Stimulated activated CD8-positive, alpha-beta memory T cell treated with anti-CD3 and anti-CD28 coated beads, Interleukin-7, amount 100 ng/mL, for 48 hours (primary cell): ENCODE data around the gene CDH5.

Source experiments
- DNase-seq, 2 donors: peaks; one replicate each; pipeline ENCODE4 v3.0.0-alpha.2; 2020; ENCODE audit warnings: low read depth in 1 of 2; ENCODE audit errors: extremely low read depth in 1 of 2

Gene CDH5

GRCh38 chr16:66389256-66390176 lies 23.0 kb downstream of the CDH5 start:
- DNase-seq: no peak

DNA sequence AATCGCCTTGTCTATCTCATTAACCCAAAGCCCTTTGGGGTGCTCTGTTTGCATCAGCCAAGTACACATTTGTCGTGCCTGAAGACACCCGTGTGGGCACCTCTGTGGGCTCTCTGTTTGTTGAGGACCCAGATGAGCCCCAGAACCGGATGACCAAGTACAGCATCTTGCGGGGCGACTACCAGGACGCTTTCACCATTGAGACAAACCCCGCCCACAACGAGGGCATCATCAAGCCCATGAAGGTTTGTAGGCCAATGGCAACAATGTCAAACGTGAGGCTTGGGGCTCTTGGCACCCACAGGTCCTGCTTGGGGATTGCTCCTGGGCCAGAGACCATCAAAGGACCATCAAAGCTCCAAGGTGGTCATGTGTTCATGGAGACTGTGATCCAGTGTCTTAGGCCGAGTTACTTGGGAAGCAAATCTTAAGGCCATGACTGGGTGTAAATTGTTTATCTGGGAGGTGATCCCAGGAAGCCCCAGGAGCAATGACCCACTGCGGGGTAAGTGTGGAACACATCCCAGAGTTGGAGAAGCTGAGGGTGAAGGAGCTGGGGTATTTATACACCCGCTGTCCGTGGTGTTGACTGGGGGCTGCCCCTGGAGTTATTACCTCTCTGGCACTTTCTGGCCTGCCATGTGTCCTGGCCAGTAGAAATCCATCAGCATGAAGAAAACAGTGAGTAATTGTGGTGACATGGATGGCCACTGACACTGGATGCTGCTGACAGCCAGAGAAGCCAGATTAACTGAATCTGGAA lies 24.0 kb downstream of the CDH5 start:
- no peak for DNase-seq

GRCh38 chr16:66391726-66392670 lies 25.5 kb downstream of the CDH5 start:
- no peak for DNase-seq

DNA sequence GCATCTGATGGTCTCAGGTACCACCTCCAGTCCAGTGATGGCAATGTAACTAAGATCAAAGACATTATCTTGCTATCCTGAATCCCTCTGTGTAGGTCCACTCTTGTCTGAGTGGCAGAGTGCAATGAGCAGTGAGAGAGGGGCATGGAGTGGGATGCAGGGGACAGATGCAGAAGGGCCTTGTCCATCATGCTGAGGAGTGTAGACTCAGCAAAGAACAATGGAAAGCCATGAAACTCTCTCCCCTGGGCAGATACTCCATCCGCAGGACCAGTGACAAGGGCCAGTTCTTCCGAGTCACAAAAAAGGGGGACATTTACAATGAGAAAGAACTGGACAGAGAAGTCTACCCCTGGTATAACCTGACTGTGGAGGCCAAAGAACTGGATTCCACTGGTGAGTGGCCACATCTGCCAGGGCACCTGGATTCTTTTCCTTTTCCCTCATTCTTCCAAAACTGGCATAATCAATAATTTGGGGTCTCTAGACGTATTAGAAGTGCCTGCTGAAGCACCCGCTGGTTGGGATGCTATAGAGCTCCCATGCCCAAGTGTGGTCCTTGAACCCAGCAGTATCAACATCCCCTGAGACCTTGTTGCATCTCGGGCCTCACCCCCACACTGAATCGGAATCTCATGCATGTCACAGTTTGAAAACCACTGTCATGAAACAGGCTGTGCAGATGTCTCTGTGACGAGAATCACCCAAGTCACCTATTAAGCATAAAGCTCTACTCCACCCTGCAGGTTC lies 29.5 kb downstream of the CDH5 start:
- no peak for DNase-seq

GRCh38 chr16:66397736-66398433 lies 31.4 kb downstream of the CDH5 start:
- DNase-seq: no peak

- DNase-seq: no peak
Observed at GRCh38 chr16:66399031-66399430, 32.5 kb downstream of the CDH5 start.

GRCh38 chr16:66399930-66400329 lies 33.4 kb downstream of the CDH5 start:
- DNase-seq: no peak

DNA sequence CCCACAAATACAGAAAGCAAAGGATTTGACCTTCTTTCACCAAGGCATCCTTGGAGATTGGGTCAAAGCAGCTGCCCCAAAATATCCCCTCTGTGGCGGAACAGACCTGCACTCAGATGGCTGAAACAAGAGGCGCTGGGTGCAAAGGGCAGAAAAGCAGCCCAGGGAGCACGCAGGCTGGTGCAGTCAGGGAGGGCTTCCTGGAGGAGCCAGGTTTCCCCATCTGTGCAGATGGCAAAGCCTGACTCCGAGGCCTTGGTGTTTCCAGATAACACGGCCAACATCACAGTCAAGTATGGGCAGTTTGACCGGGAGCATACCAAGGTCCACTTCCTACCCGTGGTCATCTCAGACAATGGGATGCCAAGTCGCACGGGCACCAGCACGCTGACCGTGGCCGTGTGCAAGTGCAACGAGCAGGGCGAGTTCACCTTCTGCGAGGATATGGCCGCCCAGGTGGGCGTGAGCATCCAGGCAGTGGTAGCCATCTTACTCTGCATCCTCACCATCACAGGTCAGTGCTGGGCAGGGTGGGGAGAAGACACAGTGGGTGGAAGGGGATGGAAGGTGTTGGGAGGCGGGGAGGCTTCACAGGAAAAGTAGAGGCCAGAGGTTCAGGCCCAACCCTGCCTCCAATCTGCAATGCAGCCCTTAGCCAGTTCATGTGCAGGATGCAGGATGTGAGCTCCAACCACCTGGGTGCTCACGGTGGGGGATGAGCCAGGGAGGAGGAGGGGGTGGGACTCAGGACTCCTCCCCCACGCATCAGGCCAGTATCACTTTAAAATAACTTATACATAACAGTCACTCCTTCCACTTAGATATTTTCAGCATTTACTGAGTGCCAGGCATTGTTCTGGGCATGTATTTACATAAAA lies 34.3 kb downstream of the CDH5 start:
- no peak for DNase-seq

DNA sequence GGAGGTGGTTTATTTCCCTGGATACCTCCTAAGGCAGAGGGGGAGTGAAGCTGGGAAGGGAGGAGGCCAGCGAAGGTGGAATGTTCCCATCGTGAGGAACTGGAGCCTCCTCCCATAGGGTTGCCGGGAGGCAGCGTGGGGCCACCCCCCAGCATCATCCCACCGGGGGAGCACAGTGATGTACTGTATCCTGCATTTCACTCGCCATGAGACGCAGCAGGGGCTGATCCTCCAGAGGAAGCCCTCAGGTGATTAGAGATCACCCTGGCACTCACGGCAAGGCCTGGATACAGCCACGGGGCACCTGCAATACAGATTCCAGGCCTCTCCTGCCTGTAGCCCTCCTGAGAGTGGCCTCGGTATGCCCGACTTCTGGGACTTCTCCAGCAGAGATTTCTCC lies 35.1 kb downstream of the CDH5 start:
- no peak for DNase-seq

- DNase-seq: no peak
Observed at GRCh38 chr16:66402166-66402565, 35.7 kb downstream of the CDH5 start.

GRCh38 chr16:66402591-66403230 lies 36.2 kb downstream of the CDH5 start:
- DNase-seq: no peak

DNA sequence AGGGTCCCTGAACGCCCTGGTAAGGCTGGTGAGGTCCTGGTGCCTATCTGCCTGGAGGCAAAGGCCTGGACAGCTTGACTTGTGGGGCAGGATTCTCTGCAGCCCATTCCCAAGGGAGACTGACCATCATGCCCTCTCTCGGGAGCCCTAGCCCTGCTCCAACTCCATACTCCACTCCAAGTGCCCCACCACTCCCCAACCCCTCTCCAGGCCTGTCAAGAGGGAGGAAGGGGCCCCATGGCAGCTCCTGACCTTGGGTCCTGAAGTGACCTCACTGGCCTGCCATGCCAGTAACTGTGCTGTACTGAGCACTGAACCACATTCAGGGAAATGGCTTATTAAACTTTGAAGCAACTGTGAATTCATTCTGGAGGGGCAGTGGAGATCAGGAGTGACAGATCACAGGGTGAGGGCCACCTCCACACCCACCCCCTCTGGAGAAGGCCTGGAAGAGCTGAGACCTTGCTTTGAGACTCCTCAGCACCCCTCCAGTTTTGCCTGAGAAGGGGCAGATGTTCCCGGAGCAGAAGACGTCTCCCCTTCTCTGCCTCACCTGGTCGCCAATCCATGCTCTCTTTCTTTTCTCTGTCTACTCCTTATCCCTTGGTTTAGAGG lies 37.1 kb downstream of the CDH5 start:
- DNase-seq: no peak

DNA sequence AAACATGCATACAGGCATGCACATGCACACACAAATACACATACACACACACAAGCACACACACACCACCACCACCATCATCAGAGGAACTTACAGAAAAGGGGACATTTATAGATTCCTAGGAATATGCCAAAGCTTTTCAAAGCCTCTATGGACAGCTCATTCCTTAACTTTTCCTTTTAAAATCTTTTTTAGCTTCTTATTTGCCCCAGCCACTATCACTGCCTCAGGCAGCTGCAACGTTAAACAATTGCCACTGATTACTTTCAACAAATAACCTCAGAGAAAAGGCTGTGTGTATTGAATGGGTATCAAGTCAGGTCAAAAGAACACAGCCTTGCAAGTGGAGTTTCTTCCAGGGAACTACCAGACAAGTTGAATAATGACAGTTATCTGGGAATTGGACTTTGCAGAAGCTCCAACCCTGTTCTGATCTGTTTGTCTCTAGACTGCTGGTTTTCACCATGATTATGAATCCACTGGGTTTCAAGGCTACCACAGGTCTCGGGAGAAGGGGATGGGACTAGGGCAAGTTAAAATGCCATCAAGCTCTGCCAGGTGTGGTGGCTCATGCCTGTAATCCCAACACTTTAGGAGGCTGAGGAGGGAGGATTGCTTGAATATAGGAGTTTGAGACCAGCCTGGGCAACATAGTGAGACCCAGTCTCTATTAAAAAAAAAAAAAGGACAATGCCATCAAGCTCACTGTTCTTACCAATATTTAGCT lies 38.7 kb downstream of the CDH5 start:
- DNase-seq: no peak

DNA sequence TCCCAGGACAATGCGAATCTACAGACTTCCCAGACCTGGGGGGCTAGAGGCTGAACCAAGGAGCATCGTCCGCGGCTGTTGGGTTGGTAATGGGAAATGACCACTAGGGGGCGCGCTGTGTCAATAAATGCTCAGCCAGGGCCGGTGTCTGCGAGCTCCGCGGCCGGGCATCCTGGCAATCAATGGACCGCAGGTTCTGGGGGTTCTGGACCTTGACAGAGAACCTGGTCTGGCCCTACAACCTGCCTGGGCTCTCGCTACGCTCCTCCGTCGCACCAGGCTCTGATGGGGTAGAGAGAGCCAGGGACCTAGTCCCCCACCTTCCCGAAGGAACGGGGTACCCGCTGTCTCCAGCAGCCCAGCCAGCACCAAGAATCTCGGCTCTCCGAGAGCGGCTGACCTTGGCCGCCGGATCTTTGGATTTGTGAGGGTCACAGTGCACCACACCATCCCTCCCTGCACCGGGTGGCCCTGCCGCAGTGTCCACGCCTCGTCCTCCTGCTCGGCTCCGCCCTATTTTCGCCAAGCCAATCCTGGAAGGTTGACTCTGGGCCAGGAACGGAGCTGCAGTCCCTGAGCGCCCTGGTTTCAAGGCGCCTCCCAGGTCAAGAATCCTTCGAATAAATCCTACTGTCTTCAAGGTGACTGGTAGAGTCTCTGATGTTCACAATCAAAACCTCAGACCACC lies 40.2 kb downstream of the CDH5 start:
- peak; percentile 60 to 67 for DNase-seq

- DNase-seq: peak in 1 of 2 donors; percentile 12
Observed at GRCh38 chr16:66408163-66409048, 41.9 kb downstream of the CDH5 start.
